Astrocyte of the hippocampus (primary cell): ENCODE data around the gene KCNK18.

ENCODE experiments used
- DNase-seq: peaks from one replicate; pipeline ENCODE4 v3.0.0; 2011; ENCODE audit warnings: low read depth, low spot score

KCNK18 gene

DNA sequence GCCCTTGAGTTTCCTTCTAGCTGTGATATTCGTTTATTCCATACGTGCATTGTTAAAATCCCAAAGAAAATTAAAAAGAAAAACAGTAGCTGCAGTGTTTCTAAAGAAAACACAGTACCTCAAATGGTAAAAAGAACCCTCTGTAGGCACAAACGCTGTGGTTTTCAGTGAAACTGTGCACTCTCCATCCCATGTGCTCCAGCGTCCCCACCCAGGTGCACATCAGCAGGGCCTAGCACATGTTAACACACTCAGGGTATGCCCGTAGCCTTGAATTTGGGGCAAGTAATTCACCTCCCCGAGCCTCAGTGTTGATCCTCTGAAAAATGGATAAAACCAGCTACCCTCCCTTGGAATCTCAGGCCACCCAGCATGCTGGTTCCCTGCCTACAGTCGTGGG, 53.1 kb downstream of the KCNK18 start:
- DNase-seq, result no peak

DNA sequence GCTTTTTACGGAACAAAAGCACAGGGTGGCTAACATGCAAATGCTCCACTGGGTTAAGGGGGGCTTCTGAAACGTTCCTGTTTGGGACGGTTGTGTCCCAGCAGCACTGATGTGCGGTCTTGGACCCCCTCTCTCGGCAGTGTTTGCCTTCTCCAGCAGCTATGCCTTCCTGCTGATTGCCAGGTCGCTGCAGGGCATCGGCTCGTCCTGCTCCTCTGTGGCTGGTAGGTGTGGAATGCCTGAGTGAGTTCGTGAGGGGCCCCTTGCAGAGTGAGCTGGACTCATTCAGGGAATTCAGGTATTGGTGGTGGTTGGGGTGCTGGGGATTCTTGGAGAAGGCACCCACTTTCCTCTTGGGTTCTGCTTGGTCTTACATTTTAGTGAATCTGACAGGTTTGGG, 56.6 kb downstream of the KCNK18 start:
- no peak for DNase-seq

DNA sequence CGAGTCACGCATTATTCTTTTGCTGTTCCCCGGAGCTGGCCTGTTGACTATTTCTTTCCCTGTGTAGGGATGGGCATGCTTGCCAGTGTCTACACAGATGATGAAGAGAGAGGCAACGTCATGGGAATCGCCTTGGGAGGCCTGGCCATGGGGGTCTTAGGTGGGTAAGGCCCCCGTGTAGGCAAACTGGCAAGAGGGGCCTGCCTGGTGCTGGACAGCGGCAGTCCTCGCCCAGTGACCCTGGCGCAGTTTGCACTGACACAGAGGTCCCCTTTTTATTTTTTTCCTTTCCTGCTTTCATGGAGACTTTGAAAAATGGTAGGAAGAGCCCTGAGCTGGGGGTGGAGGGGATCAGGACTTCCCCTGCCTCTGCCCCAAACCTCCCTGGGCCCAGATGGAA, 57.0 kb downstream of the KCNK18 start:
- DNase-seq, result no peak

DNA sequence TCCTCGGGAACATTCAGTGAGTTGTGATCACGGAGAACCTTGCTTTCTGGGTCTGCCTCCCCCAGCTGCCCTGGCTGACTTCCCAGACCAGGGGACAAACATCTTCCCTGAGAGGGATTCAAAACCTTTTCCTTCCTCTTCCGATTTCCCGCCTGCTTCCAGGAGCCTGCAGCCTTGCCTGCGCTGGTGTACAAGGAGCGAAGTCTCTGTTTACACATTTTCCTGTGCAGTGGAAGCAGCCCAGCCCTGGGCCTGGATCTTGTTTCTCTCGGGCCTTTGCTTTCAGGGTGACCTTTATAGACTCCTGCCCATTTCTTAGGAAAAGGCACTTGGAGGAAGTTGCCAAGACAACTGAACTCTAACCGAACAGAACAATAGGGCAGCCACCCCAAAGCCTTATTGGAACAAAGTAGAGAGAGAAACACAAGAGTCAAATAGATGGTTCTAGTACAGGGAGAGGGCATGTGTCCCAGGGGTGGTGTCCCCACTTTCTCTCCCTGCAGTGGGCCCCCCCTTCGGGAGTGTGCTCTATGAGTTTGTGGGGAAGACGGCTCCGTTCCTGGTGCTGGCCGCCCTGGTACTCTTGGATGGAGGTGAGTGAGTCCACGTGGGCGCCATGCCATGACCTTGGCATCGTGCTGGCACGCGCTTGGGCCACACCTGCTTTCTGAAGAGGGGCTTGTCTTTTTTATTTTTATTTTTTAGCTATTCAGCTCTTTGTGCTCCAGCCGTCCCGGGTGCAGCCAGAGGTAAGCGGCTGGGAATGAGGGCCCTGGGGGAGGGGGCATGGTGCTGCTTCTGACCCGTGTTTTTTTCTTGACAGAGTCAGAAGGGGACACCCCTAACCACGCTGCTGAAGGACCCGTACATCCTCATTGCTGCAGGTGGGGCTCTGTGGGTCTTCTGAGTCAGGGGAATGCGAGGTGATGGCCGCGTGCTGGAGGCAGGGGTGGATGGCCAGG, 57.8 kb downstream of the KCNK18 start:
- DNase-seq, result no peak

DNA sequence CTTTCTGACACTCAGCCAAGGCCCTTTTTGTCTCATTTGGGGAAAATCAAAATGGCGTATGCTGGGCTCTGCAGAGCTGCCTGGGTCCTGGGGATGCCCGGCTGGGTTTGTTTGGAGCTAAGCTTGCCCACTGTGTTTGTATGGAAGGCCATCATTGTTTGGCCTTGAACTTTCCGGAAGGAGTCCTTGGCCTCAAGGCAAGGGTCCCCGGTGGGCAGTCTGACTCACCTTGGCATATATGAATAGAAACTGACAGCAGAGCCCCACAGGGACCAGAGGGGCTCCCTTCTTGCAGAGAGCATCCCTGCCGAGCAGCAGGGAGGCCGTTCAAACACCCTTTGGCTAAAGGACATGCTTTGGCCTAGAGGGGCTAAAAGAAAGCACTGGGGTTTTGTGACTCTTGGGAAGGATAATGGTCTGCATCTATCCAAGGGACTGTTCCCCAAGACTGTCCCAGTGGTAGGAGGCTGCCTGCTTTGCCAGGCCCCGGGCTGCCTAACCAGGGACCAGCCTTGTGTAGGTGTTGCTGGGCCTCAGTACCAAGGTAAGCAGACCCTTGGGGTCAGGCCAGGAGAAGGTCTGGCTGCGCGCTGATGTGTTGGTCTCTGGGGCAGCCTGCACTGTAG, 58.7 kb downstream of the KCNK18 start:
- DNase-seq, result no peak

DNA sequence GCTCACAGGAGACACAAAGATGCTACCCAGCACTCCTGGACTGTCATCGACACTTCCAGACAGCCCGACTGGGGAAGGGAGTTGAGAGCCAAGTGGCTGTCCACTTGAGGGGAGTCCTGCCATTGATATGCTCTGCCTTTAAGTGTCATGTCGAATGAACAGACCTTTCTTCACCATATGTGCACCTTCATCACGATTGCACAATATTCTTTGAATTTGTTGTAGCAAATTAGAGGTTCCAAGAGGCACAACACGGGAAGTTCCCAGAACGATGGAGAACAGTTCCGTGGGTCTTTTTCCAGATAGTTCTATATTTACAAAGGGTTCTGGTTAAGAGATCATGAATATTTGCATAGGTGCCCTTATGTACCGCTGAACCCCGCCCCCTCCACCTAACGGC, 59.6 kb downstream of the KCNK18 start:
- DNase-seq, result no peak

DNA sequence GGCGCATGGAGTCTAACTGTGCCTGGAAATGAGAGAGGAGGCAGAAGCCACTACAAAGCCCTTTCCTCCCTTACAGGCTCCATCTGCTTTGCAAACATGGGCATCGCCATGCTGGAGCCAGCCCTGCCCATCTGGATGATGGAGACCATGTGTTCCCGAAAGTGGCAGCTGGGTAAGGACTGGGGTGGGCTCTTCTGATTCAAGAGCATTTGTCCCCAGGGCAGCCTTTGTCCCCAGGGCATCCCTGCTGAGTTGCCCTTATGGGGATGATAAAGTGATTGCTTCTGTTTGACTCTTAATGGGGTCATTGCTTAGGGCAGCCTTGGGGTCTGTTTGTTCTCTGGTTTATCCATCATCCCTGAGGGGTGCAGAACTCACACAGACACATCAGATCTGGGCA, 60.4 kb downstream of the KCNK18 start:
- no peak for DNase-seq

DNA sequence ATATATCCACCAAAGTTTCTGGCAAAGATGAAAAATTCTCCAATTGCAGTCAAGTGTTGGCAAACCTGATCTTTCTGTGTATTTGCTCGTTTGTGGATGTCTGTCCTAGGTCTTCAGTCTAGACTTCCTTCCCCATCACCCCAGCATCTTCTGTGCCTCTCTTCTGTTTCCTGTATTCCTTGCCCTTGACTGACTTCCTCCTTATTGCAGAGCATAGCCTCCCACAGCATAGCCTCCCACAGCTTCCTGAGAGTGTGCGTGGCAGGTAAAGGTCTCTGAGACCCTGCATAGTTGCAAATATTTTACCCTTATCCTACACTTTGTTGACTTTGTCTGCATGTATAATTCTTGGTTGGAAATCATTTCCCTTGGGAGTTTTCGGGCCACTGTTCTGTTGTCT, 62.0 kb downstream of the KCNK18 start:
- no peak for DNase-seq
